Mesendoderm (in vitro differentiated cells): Measurements from ENCODE around the gene KANSL1.

Experiments used
- DNase-seq: peaks from one replicate; pipeline ENCODE4 v3.0.0; 2013
- H2AK5ac ChIP-seq: 2 replicates; pipeline ENCODE4 v1.6.1; 2013; ENCODE audit warnings: low read length, inconsistent platforms
- H2BK120ac ChIP-seq: 2 replicates; pipeline ENCODE4 v1.6.1; 2013; ENCODE audit warnings: low read depth, mild to moderate bottlenecking, low read length, moderate library complexity, mixed read lengths
- H2BK15ac ChIP-seq: replicated peaks from 2 replicates; pipeline ENCODE4 v1.6.1; 2013; ENCODE audit warnings: low read depth, mild to moderate bottlenecking, moderate library complexity
- H2BK5ac ChIP-seq: 2 replicates; pipeline ENCODE4 v1.6.1; 2013; ENCODE audit warnings: low read length, inconsistent platforms
- H3K18ac ChIP-seq: 2 replicates; pipeline ENCODE4 v1.6.1; 2013; ENCODE audit warnings: mild to moderate bottlenecking, low read length, mixed read lengths
- H3K23ac ChIP-seq: one replicate; pipeline ENCODE4 v1.6.1; 2013; ENCODE audit warnings: low read length
- H3K27ac ChIP-seq: 2 replicates; pipeline ENCODE4 v1.5.1; 2013; ENCODE audit warnings: low read depth, mild to moderate bottlenecking, inconsistent platforms, low read length, moderate library complexity
- H3K27me3 ChIP-seq: 2 replicates; pipeline ENCODE4 v1.6.1; 2013; ENCODE audit warnings: low read length, control low read depth, mild to moderate bottlenecking, inconsistent platforms; ENCODE audit not compliant: insufficient read depth, poor library complexity
- H3K36me3 ChIP-seq: 2 replicates; pipeline ENCODE4 v1.6.1; 2013; ENCODE audit warnings: low read length, inconsistent platforms; ENCODE audit not compliant: control insufficient read depth, insufficient read depth
- H3K4ac ChIP-seq: one replicate; pipeline ENCODE4 v1.6.1; 2013; ENCODE audit warnings: low read depth, mild to moderate bottlenecking, low read length, moderate library complexity
- H3K4me1 ChIP-seq: 2 replicates; pipeline ENCODE4 v1.6.1; 2013; ENCODE audit warnings: low read depth, low read length, inconsistent platforms; ENCODE audit not compliant: control insufficient read depth
- H3K4me2 ChIP-seq: 2 replicates; pipeline ENCODE4 v1.6.1; 2013; ENCODE audit warnings: low read length
- H3K4me3 ChIP-seq: 2 replicates; pipeline ENCODE4 v1.5.1; 2013; ENCODE audit warnings: mild to moderate bottlenecking, low read length
- H3K56ac ChIP-seq: one replicate; pipeline ENCODE4 v1.6.1; 2013; ENCODE audit warnings: low read length
- H3K79me1 ChIP-seq: 2 replicates; pipeline ENCODE4 v1.6.1; 2013; ENCODE audit warnings: low read length, inconsistent platforms
- H3K79me2 ChIP-seq: 2 replicates; pipeline ENCODE4 v1.6.1; 2013; ENCODE audit warnings: mild to moderate bottlenecking, low read length; ENCODE audit not compliant: control insufficient read depth, insufficient read depth
- H3K9ac ChIP-seq: 2 replicates; pipeline ENCODE4 v1.6.1; 2013; ENCODE audit warnings: low read length, inconsistent platforms
- H4K5ac ChIP-seq: one replicate; pipeline ENCODE4 v1.6.1; 2013; ENCODE audit warnings: low read length
- H4K8ac ChIP-seq: one replicate; pipeline ENCODE4 v1.6.1; 2013; ENCODE audit warnings: low read depth, mild to moderate bottlenecking, control low read depth, low read length, moderate library complexity
- WGBS: extraction: QIAGEN DNeasy Blood & Tissue Kit; methylation state at CpG from one replicate; pipeline ENCODE4 v1.1.7; 2013; ENCODE audit warnings: low lambda C conversion rate, missing lambda C conversion rate; ENCODE audit not compliant: insufficient coverage; ENCODE audit errors: extremely low coverage; 5-methylcytosine and 5-hydroxymethylcytosine counted together

KANSL1 gene

GRCh38 chr17:46166692-46167249 lies 26.5 kb downstream of the KANSL1 start:
- Histone ChIP-seq H3K9ac (no peak overlapping the region), H3K79me1 (peaks cover 20% of the 10 kb centered on the region), H3K4me2 (no peak overlapping the region), H3K4me3 (no peak overlapping the region), H3K18ac (no peak overlapping the region), H2BK5ac (no peak overlapping the region), H3K27ac (no peak overlapping the region), H2BK15ac (no peak overlapping the region), H4K8ac (no peak overlapping the region), H3K4ac (no peak overlapping the region), H3K36me3 (peaks cover 12% of the 10 kb centered on the region), H2AK5ac (no peak overlapping the region), H3K27me3 (no peaks in the 10 kb centered on the region), H3K23ac (no peak overlapping the region), H4K5ac (no peak overlapping the region), H2BK120ac (no peak overlapping the region), H3K4me1 (peaks cover 5% of the 10 kb centered on the region), H3K79me2 (peaks cover 93% of the 10 kb centered on the region), H3K56ac (no peak overlapping the region)
- DNase-seq = no peak
- WGBS = no CpG with 5 or more reads among the region's 2 CpGs

GRCh38 chr17:46163929-46164594 lies 29.2 kb downstream of the KANSL1 start:
- Histone ChIP-seq H3K9ac (no peak overlapping the region), H3K27ac (no peak overlapping the region), H3K23ac (no peak overlapping the region), H2BK5ac (no peak overlapping the region), H3K79me1 (peaks cover 11% of the 10 kb centered on the region), H3K27me3 (no peaks in the 10 kb centered on the region), H3K4ac (no peak overlapping the region), H2AK5ac (no peak overlapping the region), H3K4me2 (no peak overlapping the region), H4K5ac (no peak overlapping the region), H3K56ac (no peak overlapping the region), H2BK15ac (no peak overlapping the region), H3K36me3 (no peaks in the 10 kb centered on the region), H3K4me3 (no peak overlapping the region), H2BK120ac (no peak overlapping the region), H3K18ac (no peak overlapping the region), H3K4me1 (peaks cover 5% of the 10 kb centered on the region), H3K79me2 (peaks cover 92% of the 10 kb centered on the region), H4K8ac (no peak overlapping the region)
- no peak for DNase-seq
- WGBS = no CpG with 5 or more reads among the region's 4 CpGs

GRCh38 chr17:46163316-46163715 lies 29.9 kb downstream of the KANSL1 start:
- Histone ChIP-seq H3K27me3 (no peaks in the 10 kb centered on the region), H3K36me3 (no peaks in the 10 kb centered on the region), H3K4me3 (no peak overlapping the region), H3K27ac (no peak overlapping the region), H2AK5ac (no peak overlapping the region), H2BK5ac (no peak overlapping the region), H3K4ac (no peak overlapping the region), H3K56ac (no peak overlapping the region), H2BK120ac (no peak overlapping the region), H4K5ac (no peak overlapping the region), H4K8ac (no peak overlapping the region), H3K18ac (no peak overlapping the region), H2BK15ac (no peak overlapping the region), H3K23ac (no peak overlapping the region), H3K9ac (no peak overlapping the region), H3K79me2 (peaks cover 92% of the 10 kb centered on the region), H3K4me1 (peaks cover 5% of the 10 kb centered on the region), H3K4me2 (no peak overlapping the region), H3K79me1 (peaks cover 13% of the 10 kb centered on the region)
- no CpG with 5 or more reads among the region's 1 CpG for WGBS
- no peak for DNase-seq

- no peak for DNase-seq
- no peak overlapping the region for H2BK5ac ChIP-seq
Observed at GRCh38 chr17:46162866-46163265, 30.4 kb downstream of the KANSL1 start.

GRCh38 chr17:46160169-46160568 lies 33.1 kb downstream of the KANSL1 start:
- Histone ChIP-seq H3K4ac (no peak overlapping the region), H3K4me2 (no peak overlapping the region), H4K5ac (no peak overlapping the region), H2BK5ac (no peak overlapping the region), H3K27ac (no peak overlapping the region), H2BK120ac (no peak overlapping the region), H3K27me3 (no peaks in the 10 kb centered on the region), H2BK15ac (no peak overlapping the region), H3K56ac (no peak overlapping the region), H3K79me1 (peaks cover 13% of the 10 kb centered on the region), H2AK5ac (no peak overlapping the region), H3K4me1 (peaks cover 5% of the 10 kb centered on the region), H4K8ac (no peak overlapping the region), H3K79me2 (peaks cover 92% of the 10 kb centered on the region), H3K4me3 (no peak overlapping the region), H3K23ac (no peak overlapping the region), H3K18ac (no peak overlapping the region), H3K36me3 (no peaks in the 10 kb centered on the region), H3K9ac (no peak overlapping the region)
- DNase-seq = no peak
- WGBS = no CpG with 5 or more reads among the region's 8 CpGs

More at GRCh38 chr17:46162866-46163265, 30.4 kb downstream of the KANSL1 start:
- Histone ChIP-seq H3K4me1 (peaks cover 5% of the 10 kb centered on the region), H2AK5ac (no peak overlapping the region), H3K4me3 (no peak overlapping the region), H3K27me3 (no peaks in the 10 kb centered on the region), H3K4ac (no peak overlapping the region), H3K56ac (no peak overlapping the region), H3K36me3 (no peaks in the 10 kb centered on the region), H3K9ac (no peak overlapping the region), H2BK120ac (no peak overlapping the region), H3K4me2 (no peak overlapping the region), H4K5ac (no peak overlapping the region), H3K23ac (no peak overlapping the region), H3K79me1 (peaks cover 13% of the 10 kb centered on the region), H4K8ac (no peak overlapping the region), H3K79me2 (peaks cover 90% of the 10 kb centered on the region), H2BK15ac (no peak overlapping the region), H3K18ac (no peak overlapping the region), H3K27ac (no peak overlapping the region)
- no CpG with 5 or more reads among the region's 1 CpG for WGBS

- no peak overlapping the region for H2BK5ac ChIP-seq
- no peak overlapping the region for H3K23ac ChIP-seq
- DNase-seq = no peak
- no peak overlapping the region for H3K56ac ChIP-seq
- H3K36me3 ChIP-seq = no peaks in the 10 kb centered on the region
- no peak overlapping the region for H2BK15ac ChIP-seq
- H2BK120ac ChIP-seq = no peak overlapping the region
- peaks cover 94% of the 10 kb centered on the region for H3K79me2 ChIP-seq
- H3K4me1 ChIP-seq = peaks cover 5% of the 10 kb centered on the region
- H3K27me3 ChIP-seq = no peaks in the 10 kb centered on the region
- no peak overlapping the region for H4K8ac ChIP-seq
- no peak overlapping the region for H3K4ac ChIP-seq
- no peak overlapping the region for H3K18ac ChIP-seq
- H3K79me1 ChIP-seq = peaks cover 11% of the 10 kb centered on the region
- no CpG with 5 or more reads among the region's 2 CpGs for WGBS
- H3K27ac ChIP-seq = no peak overlapping the region
- H2AK5ac ChIP-seq = no peak overlapping the region
- H3K4me3 ChIP-seq = no peak overlapping the region
- no peak overlapping the region for H4K5ac ChIP-seq
- H3K4me2 ChIP-seq = no peak overlapping the region
- H3K9ac ChIP-seq = no peak overlapping the region
Observed at GRCh38 chr17:46159686-46160085, 33.5 kb downstream of the KANSL1 start.
